Astrocyte (in vitro differentiated cells and primary cell): ENCODE results near the gene SIRT3. TPM values are rescaled to one million over a fixed set of nuclear protein-coding genes. Genes with fewer than 3 reads are reported as not detected.

ENCODE experiments used
- DNase-seq: peaks from one replicate; pipeline ENCODE4 v3.0.0-alpha.2; 2010; ENCODE audit warnings: low read depth
- FAIRE-seq: peaks from 2 replicates; lab custom pipeline; 2011; peaks lifted over from hg19 to GRCh38; lab: Jason Lieb, UNC
- H2AFZ ChIP-seq: 2 replicates; pipeline ENCODE4 v1.6.0; 2012; ENCODE audit warnings: low read depth, low read length, inconsistent platforms
- H3K27ac ChIP-seq: 2 replicates; pipeline ENCODE4 v1.5.1; 2011; ENCODE audit warnings: low read depth, low read length, inconsistent platforms
- H3K27me3 ChIP-seq: 2 replicates; pipeline ENCODE4 v1.6.0; 2011; ENCODE audit warnings: low read length, inconsistent platforms; ENCODE audit not compliant: insufficient read depth
- H3K36me3 ChIP-seq: 2 replicates; pipeline ENCODE4 v1.5.1; 2011; ENCODE audit warnings: low read length, inconsistent platforms; ENCODE audit not compliant: insufficient read depth
- H3K4me1 ChIP-seq: 2 replicates; pipeline ENCODE4 v1.5.1; 2011; ENCODE audit warnings: low read length, inconsistent platforms; ENCODE audit not compliant: insufficient read depth
- H3K4me2 ChIP-seq: 2 replicates; pipeline ENCODE4 v1.6.0; 2012; ENCODE audit warnings: low read length, inconsistent platforms
- H3K4me3 ChIP-seq: 2 replicates; pipeline ENCODE4 v1.5.1; 2011; ENCODE audit warnings: low read depth, mild to moderate bottlenecking, low read length, inconsistent platforms; ENCODE audit not compliant: insufficient read depth
- H3K79me2 ChIP-seq: 2 replicates; pipeline ENCODE4 v1.6.0; 2012; ENCODE audit warnings: mild to moderate bottlenecking, low read length, inconsistent platforms; ENCODE audit not compliant: insufficient read depth
- H3K9ac ChIP-seq: 2 replicates; pipeline ENCODE4 v1.6.0; 2012; ENCODE audit warnings: mild to moderate bottlenecking, low read length, inconsistent platforms
- H3K9me3 ChIP-seq: 2 replicates; pipeline ENCODE4 v1.5.1; 2012; ENCODE audit warnings: low read depth, mild to moderate bottlenecking, low read length, inconsistent platforms; ENCODE audit not compliant: insufficient read depth
- H4K20me1 ChIP-seq: 2 replicates; pipeline ENCODE4 v1.6.0; 2012; ENCODE audit warnings: low read length, inconsistent platforms; ENCODE audit not compliant: insufficient read depth
- H3K27ac Mint-ChIP-seq: one replicate; pipeline ENCODE4 v1.8.0; 2021; ENCODE audit warnings: mild to moderate bottlenecking, mixed read lengths; ENCODE audit not compliant: unreplicated experiment
- H3K27me3 Mint-ChIP-seq: one replicate; pipeline ENCODE4 v1.8.0; 2021; ENCODE audit warnings: low read depth, mixed read lengths; ENCODE audit not compliant: unreplicated experiment
- H3K36me3 Mint-ChIP-seq: one replicate; pipeline ENCODE4 v1.8.0; 2021; ENCODE audit warnings: low read depth, mixed read lengths; ENCODE audit not compliant: unreplicated experiment
- H3K4me1 Mint-ChIP-seq: one replicate; pipeline ENCODE4 v1.8.0; 2021; ENCODE audit warnings: low read depth, mixed read lengths; ENCODE audit not compliant: unreplicated experiment
- H3K4me3 Mint-ChIP-seq: one replicate; pipeline ENCODE4 v1.8.0; 2021; ENCODE audit warnings: mild to moderate bottlenecking, moderate library complexity, mixed read lengths; ENCODE audit not compliant: unreplicated experiment
- H3K9me3 Mint-ChIP-seq: one replicate; pipeline ENCODE4 v1.8.0; 2021; ENCODE audit warnings: mild to moderate bottlenecking, mixed read lengths; ENCODE audit not compliant: unreplicated experiment
- EZH2 ChIP-seq: IDR thresholded peaks from 2 replicates; pipeline ENCODE4 v1.6.1; 2012; ENCODE audit warnings: mild to moderate bottlenecking, low read length, inconsistent platforms; ENCODE audit not compliant: insufficient read depth
- total RNA-seq: library from RNA; stranded (reverse); gene quantifications from 2 replicates; pipeline ENCODE4 v1.2.1, GENCODE V29; 2021
- TF ChIP-seq, protein P1 (sequence below): IDR thresholded peaks from 2 replicates; pipeline ENCODE4 v1.5.1; 2011; ENCODE audit warnings: low read depth, mild to moderate bottlenecking, inconsistent platforms, low read length, moderate library complexity; ENCODE audit not compliant: insufficient read depth

The SIRT3 gene
- total RNA-seq, 1 donor from 2014 or later: 10.9 TPM

DNA sequence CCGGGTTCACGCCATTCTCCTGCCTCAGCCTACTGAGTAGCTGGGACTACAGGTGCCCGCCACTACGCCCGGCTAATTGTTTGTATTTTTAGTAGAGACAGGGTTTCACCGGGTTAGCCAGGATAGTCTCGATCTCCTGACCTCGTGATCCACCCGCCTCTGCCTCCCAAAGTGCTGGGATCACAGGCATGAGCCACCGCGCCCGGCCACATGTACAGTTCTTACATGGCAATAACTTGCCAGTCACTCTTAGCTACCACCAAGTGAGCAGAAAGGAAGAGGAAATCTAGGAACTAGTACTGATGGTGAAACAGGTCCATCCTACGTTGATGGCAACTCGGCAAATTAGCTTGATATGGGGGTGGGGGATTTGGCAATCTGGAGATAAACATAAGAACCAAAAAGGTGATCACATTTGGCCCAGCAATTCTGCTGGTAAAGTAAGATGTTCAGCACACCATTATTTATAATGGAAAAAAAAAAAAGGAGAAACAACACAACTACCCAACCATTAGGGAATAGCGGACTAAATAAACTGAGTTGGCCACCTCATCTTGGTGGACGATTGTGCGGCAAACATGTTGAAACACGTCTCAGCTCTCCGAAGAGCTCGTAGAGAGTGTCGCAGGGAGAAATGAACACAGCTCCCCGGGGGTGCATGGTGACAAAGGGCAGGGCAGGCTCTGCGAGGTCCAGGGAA lies 47.4 kb upstream of the SIRT3 start:
- Mint-ChIP-seq H3K4me1 (no peaks in the 10 kb centered on the region), H3K4me3 (no peak overlapping the region), H3K36me3 (peaks cover 5% of the 10 kb centered on the region), H3K27me3 (peaks cover 52% of the 10 kb centered on the region), H3K9me3 (peaks cover 2% of the 10 kb centered on the region), H3K27ac (peak overlapping the region; percentile 34)
- no peaks in the 10 kb centered on the region for H4K20me1 ChIP-seq
- TF ChIP-seq EZH2: no peak
- TF ChIP-seq, protein P1, sequence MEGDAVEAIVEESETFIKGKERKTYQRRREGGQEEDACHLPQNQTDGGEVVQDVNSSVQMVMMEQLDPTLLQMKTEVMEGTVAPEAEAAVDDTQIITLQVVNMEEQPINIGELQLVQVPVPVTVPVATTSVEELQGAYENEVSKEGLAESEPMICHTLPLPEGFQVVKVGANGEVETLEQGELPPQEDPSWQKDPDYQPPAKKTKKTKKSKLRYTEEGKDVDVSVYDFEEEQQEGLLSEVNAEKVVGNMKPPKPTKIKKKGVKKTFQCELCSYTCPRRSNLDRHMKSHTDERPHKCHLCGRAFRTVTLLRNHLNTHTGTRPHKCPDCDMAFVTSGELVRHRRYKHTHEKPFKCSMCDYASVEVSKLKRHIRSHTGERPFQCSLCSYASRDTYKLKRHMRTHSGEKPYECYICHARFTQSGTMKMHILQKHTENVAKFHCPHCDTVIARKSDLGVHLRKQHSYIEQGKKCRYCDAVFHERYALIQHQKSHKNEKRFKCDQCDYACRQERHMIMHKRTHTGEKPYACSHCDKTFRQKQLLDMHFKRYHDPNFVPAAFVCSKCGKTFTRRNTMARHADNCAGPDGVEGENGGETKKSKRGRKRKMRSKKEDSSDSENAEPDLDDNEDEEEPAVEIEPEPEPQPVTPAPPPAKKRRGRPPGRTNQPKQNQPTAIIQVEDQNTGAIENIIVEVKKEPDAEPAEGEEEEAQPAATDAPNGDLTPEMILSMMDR: no peak
- no peak overlapping the region for H3K4me3 ChIP-seq
- no peak overlapping the region for H3K27ac ChIP-seq
- DNase-seq (no peak), FAIRE-seq (no peak)
- H3K36me3 ChIP-seq: no peaks in the 10 kb centered on the region
- H3K27me3 ChIP-seq: peaks cover 54% of the 10 kb centered on the region
- H3K9me3 ChIP-seq: no peaks in the 10 kb centered on the region
- H3K9ac ChIP-seq: no peak overlapping the region
- no peaks in the 10 kb centered on the region for H3K79me2 ChIP-seq
- peaks cover 6% of the 10 kb centered on the region for H3K4me1 ChIP-seq
- H2AFZ ChIP-seq: no peak overlapping the region
- H3K4me2 ChIP-seq: no peak overlapping the region

DNA sequence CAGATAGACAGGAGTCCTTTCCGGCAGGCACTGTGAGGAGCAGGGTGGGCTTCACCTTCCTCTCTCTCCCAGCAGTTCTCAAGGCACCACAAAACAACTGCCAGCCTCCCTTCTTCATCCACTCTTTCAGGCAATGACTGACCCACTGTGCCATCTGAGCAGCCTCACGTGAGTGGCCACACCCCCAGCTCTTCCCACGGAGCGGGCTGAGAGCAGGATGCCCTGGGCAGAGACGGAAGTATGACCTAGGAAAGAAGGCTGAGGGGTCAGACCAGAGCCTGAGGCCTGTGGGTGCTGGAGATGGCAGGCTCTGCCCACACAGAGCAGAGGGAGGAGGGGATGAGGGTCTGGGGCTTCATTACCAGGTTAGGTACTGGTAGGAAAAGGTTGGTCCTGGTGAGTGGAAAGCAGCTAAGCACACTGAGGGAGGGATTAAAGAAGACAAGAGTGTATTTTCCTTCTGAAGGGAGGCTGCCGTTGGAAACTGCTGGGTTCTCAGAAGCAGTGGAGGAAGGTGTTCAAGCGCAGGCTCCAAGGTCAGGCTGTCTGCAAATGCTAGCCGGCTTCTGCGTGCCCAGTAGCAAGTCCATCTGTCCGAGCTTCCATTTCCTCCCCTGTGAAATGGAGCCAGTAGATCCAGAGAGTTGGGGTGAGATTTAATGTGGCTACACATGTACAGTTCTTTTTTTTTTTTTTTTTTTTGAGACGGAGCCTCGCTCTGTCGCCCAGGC lies 46.7 kb upstream of the SIRT3 start:
- peaks cover 52% of the 10 kb centered on the region for H3K27me3 Mint-ChIP-seq
- Histone ChIP-seq H3K27ac (no peak overlapping the region), H3K4me3 (no peak overlapping the region), H2AFZ (no peak overlapping the region), H3K27me3 (peaks cover 54% of the 10 kb centered on the region), H3K9ac (no peak overlapping the region), H3K4me2 (no peak overlapping the region), H3K9me3 (no peaks in the 10 kb centered on the region), H3K4me1 (no peaks in the 10 kb centered on the region), H4K20me1 (no peaks in the 10 kb centered on the region), H3K36me3 (no peaks in the 10 kb centered on the region), H3K79me2 (no peaks in the 10 kb centered on the region)
- no peak for DNase-seq
- H3K4me3 Mint-ChIP-seq: no peak overlapping the region
- H3K36me3 Mint-ChIP-seq: peaks cover 5% of the 10 kb centered on the region
- TF ChIP-seq EZH2: no peak
- TF ChIP-seq, protein P1: no peak
- H3K9me3 Mint-ChIP-seq: peaks cover 4% of the 10 kb centered on the region
- H3K27ac Mint-ChIP-seq: no peak overlapping the region
- FAIRE-seq: no peak
- no peaks in the 10 kb centered on the region for H3K4me1 Mint-ChIP-seq

DNA sequence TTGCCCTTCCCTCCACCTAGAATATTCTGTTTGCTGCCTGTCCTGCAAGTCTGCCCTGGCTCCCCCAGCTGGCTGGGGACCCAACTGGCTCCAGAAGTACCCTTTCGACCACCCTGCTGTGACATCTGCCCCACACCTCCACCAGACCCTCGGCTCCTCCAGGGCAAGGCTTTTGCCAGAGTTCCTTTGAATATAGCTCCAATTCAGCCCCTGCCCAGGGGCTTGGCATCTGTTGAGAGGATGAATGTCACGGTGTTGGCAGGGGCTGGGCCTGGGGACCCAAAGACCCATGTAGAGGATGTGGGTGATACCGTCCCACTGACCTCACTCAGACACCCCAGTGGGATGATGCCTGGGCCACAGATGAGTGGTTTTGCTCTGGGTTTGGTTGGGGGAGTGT lies 46.0 kb upstream of the SIRT3 start:
- Histone ChIP-seq H3K36me3 (no peaks in the 10 kb centered on the region), H3K4me1 (no peaks in the 10 kb centered on the region), H3K79me2 (no peaks in the 10 kb centered on the region), H4K20me1 (no peaks in the 10 kb centered on the region), H3K27ac (no peak overlapping the region), H3K4me2 (no peak overlapping the region), H3K9ac (no peak overlapping the region), H3K4me3 (no peak overlapping the region), H3K9me3 (no peaks in the 10 kb centered on the region), H3K27me3 (peaks cover 51% of the 10 kb centered on the region), H2AFZ (no peak overlapping the region)
- TF ChIP-seq, protein P1: no peak
- no peak for TF ChIP-seq EZH2
- H3K4me3 Mint-ChIP-seq: no peak overlapping the region
- H3K9me3 Mint-ChIP-seq: peaks cover 7% of the 10 kb centered on the region
- no peak for FAIRE-seq
- peaks cover 54% of the 10 kb centered on the region for H3K27me3 Mint-ChIP-seq
- peaks cover 5% of the 10 kb centered on the region for H3K36me3 Mint-ChIP-seq
- H3K27ac Mint-ChIP-seq: no peak overlapping the region
- no peak for DNase-seq
- no peaks in the 10 kb centered on the region for H3K4me1 Mint-ChIP-seq
